GM12878 (cell line): ENCODE data around the gene KCNH4. TPM values are rescaled to one million over a fixed set of nuclear protein-coding genes. Genes with fewer than 3 reads are reported as not detected.

ENCODE experiments used
- CBX5 ChIP-seq: sonication (generic); IDR thresholded peaks from 2 replicates; pipeline ENCODE4 v1.6.1; 2016; ENCODE audit warnings: low read depth, moderate library complexity, mild to moderate bottlenecking, inconsistent platforms
- KAT2A ChIP-seq: conservative IDR thresholded peaks from 2 replicates; pipeline ENCODE4 v1.6.1; 2011; ENCODE audit warnings: low read depth, low read length; ENCODE audit not compliant: control insufficient read depth
- KLF5 ChIP-seq: fragments of 450-650 bp; IDR thresholded peaks from 2 replicates; pipeline ENCODE4 v1.6.1; 2014; ENCODE audit warnings: mild to moderate bottlenecking; ENCODE audit not compliant: partially characterized antibody
- MEF2A ChIP-seq: IDR thresholded peaks from 2 replicates; pipeline ENCODE4 v1.6.1; 2011; ENCODE audit warnings: low read depth, mild to moderate bottlenecking, low read length, moderate library complexity; ENCODE audit not compliant: insufficient read depth
- PKNOX1 ChIP-seq: fragments of 450-650 bp; IDR thresholded peaks from 2 replicates; pipeline ENCODE4 v1.6.1; 2016; ENCODE audit warnings: mild to moderate bottlenecking
- RELA ChIP-seq: fragments of 450-650 bp; IDR thresholded peaks from 2 replicates; pipeline ENCODE4 v1.8.0; 2014; ENCODE audit warnings: borderline replicate concordance; ENCODE audit not compliant: partially characterized antibody
- RUNX3 ChIP-seq: IDR thresholded peaks from 2 replicates; pipeline ENCODE4 v1.6.1; 2012; ENCODE audit warnings: low read length, inconsistent platforms
- SMC3 ChIP-seq: IDR thresholded peaks from 2 replicates; pipeline ENCODE4 v1.6.1; 2011; ENCODE audit warnings: low read length, improper control_type of control experiment, borderline replicate concordance
- SP1 ChIP-seq: IDR thresholded peaks from one replicate; pipeline ENCODE4 v1.6.1; 2011; ENCODE audit warnings: low read depth, low read length
- STAT1 ChIP-seq: fragments of 450-650 bp; conservative IDR thresholded peaks from 2 replicates; pipeline ENCODE4 v1.6.1; 2014; ENCODE audit warnings: antibody characterized with exemption, mild to moderate bottlenecking
- YY1 ChIP-seq: IDR thresholded peaks from 2 replicates; pipeline ENCODE4 v1.6.1; 2011; ENCODE audit warnings: low read depth, mild to moderate bottlenecking, low read length
- ZBTB4 ChIP-seq: fragments of 450-650 bp; formaldehyde crosslinking; IDR thresholded peaks from 2 replicates; pipeline ENCODE4 v1.4.0; 2022; ENCODE audit warnings: mild to moderate bottlenecking, moderate library complexity
- polyA plus RNA-seq, 11 experiments: library from polyadenylated mRNA; depleted of rRNA in 4 of 11; unstranded in 6 of 11; stranded (reverse) in 5 of 11; fragments of >200 nt; fragmentation: Nextera tagmentation in 4 of 11; fragmentation: Illumina TruSeq in 1 of 11; extraction: Ambion mirVana in 4 of 11; extraction: Trizol in 1 of 11; gene quantifications; 1 replicate in 1 of 11; 2 replicates in 10 of 11; pipeline versions ENCODE4 v1.2.1 to v1.2.3, GENCODE V29; 2011 to 2016; ENCODE audit warnings: inconsistent platforms in 2 of 11, missing spikeins in 2 of 11, low read depth in 1 of 11
- total RNA-seq, 4 experiments: library from RNA; depleted of rRNA in 3 of 4; stranded (reverse); fragments of >200 nt in 3 of 4; fragmentation: Illumina TruSeq in 1 of 4; extraction: Trizol in 1 of 4; gene quantifications; 2 replicates each; pipeline versions ENCODE4 v1.2.1 to v1.2.3, GENCODE V29; 2013 to 2021
- TF ChIP-seq, protein P1 (sequence below): IDR thresholded peaks from 2 replicates; pipeline ENCODE4 v1.6.1; 2011; ENCODE audit warnings: mild to moderate bottlenecking, low read depth, low read length, moderate library complexity; ENCODE audit not compliant: insufficient replicate concordance
- TF ChIP-seq, protein P2 (sequence below), 3 experiments: IDR thresholded peaks in 2 of 3; conservative IDR thresholded peaks in 1 of 3; 2 replicates each; pipeline ENCODE4 v1.5.1; 2011; ENCODE audit warnings: low read depth in 3 of 3, low read length in 3 of 3, mild to moderate bottlenecking in 3 of 3, control low read depth in 2 of 3, moderate library complexity in 2 of 3, inconsistent platforms in 1 of 3, mixed read lengths in 1 of 3; ENCODE audit not compliant: control insufficient read depth in 2 of 3, insufficient read depth in 1 of 3; ENCODE audit errors: extremely low read depth in 1 of 3
- TF ChIP-seq, protein P3 (sequence below): fragments of 450-650 bp; IDR thresholded peaks from 2 replicates; pipeline ENCODE4 v1.6.1; 2017; ENCODE audit warnings: borderline replicate concordance
- TF ChIP-seq, protein P4 (sequence below): fragments of 450-650 bp; IDR thresholded peaks from 2 replicates; pipeline ENCODE4 v1.6.1; 2018; ENCODE audit warnings: mild to moderate bottlenecking, low read depth, moderate library complexity; ENCODE audit not compliant: partially characterized antibody

The KCNH4 gene
- total and polyA plus RNA-seq, 10 of the 15 experiments (the other 5 are each of a cell fraction or from before 2014, with no cell fraction given): 0.03 to 0.88 (median 0.10) TPM; not detected in 2

GRCh38 chr17:42116705-42117396 lies 64.1 kb downstream of the KCNH4 start (continued):
- TF ChIP-seq, protein P1, sequence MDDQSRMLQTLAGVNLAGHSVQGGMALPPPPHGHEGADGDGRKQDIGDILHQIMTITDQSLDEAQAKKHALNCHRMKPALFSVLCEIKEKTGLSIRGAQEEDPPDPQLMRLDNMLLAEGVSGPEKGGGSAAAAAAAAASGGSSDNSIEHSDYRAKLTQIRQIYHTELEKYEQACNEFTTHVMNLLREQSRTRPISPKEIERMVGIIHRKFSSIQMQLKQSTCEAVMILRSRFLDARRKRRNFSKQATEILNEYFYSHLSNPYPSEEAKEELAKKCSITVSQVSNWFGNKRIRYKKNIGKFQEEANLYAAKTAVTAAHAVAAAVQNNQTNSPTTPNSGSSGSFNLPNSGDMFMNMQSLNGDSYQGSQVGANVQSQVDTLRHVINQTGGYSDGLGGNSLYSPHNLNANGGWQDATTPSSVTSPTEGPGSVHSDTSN: peak; percentile 17
- TF ChIP-seq RUNX3 (peak; percentile 51), CBX5 (no peak), SMC3 (peak; percentile 92), KLF5 (no peak), SP1 (no peak), MEF2A (no peak), ZBTB4 (CRISPR knock-in tag) (no peak), STAT1 (no peak), YY1 (peak; percentile 49; the same call in 1 of the 2 replicates), KAT2A (no peak), PKNOX1 (peak; percentile 76), RELA (peak; percentile 90)
- TF ChIP-seq, protein P2, sequence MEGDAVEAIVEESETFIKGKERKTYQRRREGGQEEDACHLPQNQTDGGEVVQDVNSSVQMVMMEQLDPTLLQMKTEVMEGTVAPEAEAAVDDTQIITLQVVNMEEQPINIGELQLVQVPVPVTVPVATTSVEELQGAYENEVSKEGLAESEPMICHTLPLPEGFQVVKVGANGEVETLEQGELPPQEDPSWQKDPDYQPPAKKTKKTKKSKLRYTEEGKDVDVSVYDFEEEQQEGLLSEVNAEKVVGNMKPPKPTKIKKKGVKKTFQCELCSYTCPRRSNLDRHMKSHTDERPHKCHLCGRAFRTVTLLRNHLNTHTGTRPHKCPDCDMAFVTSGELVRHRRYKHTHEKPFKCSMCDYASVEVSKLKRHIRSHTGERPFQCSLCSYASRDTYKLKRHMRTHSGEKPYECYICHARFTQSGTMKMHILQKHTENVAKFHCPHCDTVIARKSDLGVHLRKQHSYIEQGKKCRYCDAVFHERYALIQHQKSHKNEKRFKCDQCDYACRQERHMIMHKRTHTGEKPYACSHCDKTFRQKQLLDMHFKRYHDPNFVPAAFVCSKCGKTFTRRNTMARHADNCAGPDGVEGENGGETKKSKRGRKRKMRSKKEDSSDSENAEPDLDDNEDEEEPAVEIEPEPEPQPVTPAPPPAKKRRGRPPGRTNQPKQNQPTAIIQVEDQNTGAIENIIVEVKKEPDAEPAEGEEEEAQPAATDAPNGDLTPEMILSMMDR (IDR thresholded peaks at IDR 0.05 in 2 of 3, conservative IDR thresholded peaks at IDR 0.05 in 1 of 3; ENCODE audit: control insufficient read depth in 2 of 3, extremely low read depth in 1 of 3, insufficient read depth in 1 of 3, low read depth in 3 of 3, low read length in 3 of 3): peak; percentile 82 to 94 (median 87)
- TF ChIP-seq, protein P3, sequence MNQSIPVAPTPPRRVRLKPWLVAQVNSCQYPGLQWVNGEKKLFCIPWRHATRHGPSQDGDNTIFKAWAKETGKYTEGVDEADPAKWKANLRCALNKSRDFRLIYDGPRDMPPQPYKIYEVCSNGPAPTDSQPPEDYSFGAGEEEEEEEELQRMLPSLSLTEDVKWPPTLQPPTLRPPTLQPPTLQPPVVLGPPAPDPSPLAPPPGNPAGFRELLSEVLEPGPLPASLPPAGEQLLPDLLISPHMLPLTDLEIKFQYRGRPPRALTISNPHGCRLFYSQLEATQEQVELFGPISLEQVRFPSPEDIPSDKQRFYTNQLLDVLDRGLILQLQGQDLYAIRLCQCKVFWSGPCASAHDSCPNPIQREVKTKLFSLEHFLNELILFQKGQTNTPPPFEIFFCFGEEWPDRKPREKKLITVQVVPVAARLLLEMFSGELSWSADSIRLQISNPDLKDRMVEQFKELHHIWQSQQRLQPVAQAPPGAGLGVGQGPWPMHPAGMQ: no peak
- TF ChIP-seq, protein P4, sequence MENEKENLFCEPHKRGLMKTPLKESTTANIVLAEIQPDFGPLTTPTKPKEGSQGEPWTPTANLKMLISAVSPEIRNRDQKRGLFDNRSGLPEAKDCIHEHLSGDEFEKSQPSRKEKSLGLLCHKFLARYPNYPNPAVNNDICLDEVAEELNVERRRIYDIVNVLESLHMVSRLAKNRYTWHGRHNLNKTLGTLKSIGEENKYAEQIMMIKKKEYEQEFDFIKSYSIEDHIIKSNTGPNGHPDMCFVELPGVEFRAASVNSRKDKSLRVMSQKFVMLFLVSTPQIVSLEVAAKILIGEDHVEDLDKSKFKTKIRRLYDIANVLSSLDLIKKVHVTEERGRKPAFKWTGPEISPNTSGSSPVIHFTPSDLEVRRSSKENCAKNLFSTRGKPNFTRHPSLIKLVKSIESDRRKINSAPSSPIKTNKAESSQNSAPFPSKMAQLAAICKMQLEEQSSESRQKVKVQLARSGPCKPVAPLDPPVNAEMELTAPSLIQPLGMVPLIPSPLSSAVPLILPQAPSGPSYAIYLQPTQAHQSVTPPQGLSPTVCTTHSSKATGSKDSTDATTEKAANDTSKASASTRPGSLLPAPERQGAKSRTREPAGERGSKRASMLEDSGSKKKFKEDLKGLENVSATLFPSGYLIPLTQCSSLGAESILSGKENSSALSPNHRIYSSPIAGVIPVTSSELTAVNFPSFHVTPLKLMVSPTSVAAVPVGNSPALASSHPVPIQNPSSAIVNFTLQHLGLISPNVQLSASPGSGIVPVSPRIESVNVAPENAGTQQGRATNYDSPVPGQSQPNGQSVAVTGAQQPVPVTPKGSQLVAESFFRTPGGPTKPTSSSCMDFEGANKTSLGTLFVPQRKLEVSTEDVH: no peak
